CD4-positive, alpha-beta T cell treated with Interleukin-6 for 4 hours (primary cell): ENCODE results near the gene CD55.
A peak's percentile ranks its signal among the peaks of the same experiment; 100 is the strongest.

Experiments
- DNase-seq: peaks from one replicate; pipeline ENCODE4 v3.0.0-alpha.2; 2020; ENCODE audit warnings: mixed read lengths

The CD55 gene

GRCh38 chr1:207331354-207332313, 10.2 kb downstream of the CD55 start:
- DNase-seq: no peak

GRCh38 chr1:207333009-207333600, 11.6 kb downstream of the CD55 start:
- DNase-seq: no peak

DNA sequence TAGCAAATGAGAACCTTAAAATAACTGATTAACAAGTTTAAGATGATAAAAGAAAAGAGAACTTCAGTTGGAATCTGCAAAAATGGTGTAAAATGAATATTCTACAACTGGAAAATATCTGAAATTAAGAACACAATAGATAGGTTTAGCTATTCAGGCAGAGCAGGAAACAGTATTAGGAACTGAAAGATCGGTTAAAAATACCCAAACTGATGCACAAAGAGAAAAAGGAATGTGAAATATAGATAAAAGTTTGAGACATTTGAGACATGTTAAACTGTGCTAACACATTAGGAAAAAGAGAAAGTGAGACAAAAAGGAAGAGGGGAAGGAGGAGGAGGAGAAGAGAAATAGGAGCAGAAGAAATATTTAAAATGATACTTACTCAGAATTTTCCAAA, 12.1 kb downstream of the CD55 start:
- DNase-seq: no peak

GRCh38 chr1:207334337-207334736, 12.9 kb downstream of the CD55 start:
- DNase-seq: no peak

DNA sequence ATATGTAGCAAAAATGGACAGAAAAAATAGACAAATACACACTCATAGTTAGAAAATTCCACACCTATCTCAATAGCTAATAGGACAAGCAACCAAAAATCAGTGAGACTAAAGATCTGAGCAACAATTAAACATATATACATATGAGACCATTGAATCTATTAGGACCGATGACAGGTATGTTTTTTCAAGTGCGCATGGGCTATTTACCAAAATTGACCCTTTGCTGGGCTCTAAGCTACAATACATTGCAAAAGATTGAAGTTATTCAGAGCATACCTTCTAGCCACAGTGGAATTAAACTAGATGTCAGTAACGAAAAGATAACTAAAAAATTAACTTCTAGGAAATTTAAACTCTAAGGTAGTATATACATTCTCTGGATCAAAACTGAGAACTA, 13.7 kb downstream of the CD55 start:
- no peak for DNase-seq

DNA sequence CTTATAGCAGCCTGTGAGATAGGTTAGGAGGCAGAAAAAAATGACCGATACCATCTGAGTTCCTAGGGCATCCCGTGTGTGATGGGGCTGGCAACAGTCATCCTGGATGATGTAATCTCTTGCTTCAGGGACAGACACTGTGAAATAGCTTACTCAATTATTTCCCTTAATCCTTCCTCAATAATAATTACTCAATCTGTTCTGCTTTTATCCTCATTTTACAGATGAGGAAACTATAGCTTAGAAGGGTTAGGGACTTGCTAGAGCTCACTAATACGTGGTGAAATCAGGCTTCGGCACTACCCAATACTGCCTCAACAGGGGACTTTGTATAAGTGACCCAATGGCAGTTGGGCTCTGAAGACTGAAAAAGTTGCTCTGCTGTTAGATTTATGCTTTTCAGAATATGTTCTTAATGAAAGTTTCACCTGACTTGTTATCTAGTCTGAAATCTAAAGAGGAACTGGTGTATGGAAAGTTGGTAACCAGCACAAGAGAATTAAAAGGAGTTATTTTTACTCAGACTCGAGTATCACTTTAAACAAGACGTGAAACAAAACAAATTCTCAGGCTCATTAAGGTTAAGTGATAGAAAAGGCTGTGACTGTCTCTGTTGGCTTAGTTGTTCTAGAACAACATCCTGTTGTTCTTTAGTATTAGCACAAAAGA, 14.4 kb downstream of the CD55 start:
- DNase-seq: peak; percentile 13

GRCh38 chr1:207336559-207337467, 15.3 kb downstream of the CD55 start:
- peak; percentile 18 for DNase-seq

DNA sequence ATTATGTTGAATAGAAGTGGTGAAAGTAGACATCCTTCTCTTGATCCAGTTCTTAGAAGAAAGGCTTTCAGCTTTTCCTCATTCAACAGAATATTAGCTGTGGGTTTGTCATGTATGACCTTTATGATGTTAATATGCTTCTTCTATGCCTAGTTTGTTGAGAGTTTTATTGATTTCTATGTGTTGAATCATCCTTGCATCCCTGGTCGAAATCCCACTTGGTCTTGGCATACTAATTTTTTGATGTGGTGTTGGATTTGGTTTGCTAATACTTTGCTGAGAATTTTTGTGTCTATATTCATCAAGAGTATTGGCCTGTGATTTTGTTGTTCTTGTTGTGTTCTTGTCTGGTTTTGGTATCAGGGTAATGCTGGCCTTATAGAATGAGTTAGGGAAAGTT, 20.9 kb downstream of the CD55 start:
- DNase-seq: no peak

DNA sequence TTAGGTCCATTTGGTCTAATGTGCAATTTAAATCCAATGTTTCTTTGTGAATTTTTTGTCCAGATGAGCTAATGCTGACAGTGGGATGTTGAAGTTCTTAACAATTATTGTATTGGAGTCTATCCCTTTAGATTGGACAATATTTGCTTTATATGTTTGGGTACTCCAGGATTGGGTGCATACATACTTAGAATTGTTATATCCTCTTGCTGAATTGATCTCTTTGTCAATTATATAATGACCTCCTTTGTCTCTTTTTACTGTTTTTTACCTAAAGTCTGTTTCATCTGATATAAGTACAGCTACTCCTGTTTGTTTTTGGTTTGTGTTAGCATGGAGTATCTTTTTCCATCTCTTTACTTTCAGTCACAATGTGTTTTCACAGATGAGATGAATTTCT, 22.2 kb downstream of the CD55 start:
- DNase-seq: no peak

DNA sequence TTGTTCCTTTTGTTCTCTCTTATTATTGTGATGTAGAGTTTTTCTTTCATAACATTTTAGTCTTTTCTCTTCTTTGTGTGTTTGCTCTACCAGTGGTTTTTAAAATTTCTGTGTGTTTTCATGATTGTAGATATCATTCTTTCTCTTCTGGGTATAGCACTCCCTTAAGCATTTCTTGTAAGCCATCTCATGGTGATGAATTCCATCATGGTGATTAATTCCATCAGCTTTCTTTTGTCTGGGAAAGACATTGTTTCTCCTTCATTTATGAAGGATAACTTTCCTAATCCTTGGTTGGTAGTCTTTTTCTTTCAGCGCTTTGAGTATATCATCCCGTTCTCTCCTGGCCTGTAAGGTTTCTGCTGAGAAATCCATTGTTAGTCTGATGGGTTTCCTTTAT, 22.7 kb downstream of the CD55 start:
- no peak for DNase-seq

DNA sequence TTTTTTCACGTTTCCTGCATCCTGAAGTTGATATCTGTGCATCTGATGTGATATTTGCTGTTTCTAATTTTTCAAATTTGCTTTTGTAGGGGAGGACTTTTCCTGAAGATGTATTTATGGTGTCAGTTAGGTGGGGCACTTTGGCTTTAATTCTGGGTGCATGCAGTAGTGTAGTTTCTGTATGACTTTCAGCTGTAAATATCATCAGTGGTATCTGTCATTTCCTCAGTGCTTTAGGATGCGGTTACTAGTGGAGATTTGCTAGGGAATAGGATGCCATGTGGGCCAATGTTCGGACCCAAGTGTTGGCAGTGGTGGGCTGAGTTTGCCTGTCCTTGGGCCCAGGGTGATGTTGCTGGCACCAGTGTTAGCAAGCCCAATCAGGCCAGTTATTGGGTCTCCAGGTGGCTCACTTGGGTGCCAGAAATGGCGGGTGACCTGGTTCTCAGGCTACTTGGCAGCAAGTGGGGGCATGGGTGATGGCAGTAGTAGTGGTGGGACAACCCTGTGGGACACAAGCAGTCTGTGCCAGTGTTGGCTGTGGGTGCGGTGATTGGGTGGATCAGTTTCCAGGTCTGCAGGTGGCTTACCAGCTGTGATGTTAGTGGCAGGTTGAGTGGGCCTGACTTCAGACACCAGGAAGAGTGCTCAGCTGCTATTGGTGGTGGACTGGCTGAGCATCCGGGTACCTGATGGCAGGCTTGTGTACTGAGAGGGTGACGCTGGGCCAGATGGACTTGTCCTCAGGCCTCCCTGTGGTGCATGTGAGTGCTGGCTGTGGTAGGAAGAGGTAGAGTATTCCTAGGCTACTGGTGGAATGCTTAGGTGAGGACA, 24.4 kb downstream of the CD55 start:
- no peak for DNase-seq

DNA sequence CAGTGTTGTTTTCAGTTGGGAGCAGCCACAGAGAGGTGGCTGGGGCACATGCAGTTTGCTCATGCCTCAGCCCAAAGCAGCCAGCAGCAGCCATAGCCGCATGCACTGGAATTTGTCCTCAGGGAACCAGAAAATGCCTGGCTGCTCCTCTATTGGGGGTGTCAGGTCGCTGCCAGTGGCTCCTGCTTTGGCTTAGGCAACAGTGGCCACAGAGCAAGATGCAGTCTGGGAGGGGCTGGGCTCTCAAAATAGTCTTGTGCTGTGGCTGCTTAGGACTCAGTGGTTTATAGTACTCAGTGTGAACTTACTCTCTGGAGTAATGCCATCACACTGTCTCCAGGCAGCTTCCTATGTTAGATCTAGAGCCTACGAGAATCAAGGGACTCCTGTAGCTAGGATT, 25.0 kb downstream of the CD55 start:
- DNase-seq: no peak

GRCh38 chr1:207349979-207350378, 28.5 kb downstream of the CD55 start:
- DNase-seq: no peak

- no peak for DNase-seq
Measured at GRCh38 chr1:207352554-207352953, 31.1 kb downstream of the CD55 start.

DNA sequence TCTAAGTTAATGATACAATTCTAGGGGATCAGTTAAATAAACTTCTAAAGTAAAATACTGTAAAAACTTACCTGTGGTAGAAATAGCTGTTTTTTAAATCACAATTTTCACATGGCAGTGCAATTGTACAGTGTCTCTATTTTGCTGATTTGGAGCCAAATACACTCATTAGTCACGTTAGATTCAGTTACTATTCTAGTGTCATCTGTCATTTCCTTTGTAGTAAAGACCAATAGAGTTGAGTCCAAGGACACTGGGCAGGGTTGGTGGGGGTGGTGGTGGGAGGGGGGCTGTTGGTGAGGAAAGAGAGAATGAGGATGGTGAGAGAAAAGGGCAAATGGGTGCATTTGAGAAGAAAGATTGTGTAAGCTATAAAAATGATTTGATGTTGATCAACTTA, 33.6 kb downstream of the CD55 start:
- DNase-seq: no peak

DNA sequence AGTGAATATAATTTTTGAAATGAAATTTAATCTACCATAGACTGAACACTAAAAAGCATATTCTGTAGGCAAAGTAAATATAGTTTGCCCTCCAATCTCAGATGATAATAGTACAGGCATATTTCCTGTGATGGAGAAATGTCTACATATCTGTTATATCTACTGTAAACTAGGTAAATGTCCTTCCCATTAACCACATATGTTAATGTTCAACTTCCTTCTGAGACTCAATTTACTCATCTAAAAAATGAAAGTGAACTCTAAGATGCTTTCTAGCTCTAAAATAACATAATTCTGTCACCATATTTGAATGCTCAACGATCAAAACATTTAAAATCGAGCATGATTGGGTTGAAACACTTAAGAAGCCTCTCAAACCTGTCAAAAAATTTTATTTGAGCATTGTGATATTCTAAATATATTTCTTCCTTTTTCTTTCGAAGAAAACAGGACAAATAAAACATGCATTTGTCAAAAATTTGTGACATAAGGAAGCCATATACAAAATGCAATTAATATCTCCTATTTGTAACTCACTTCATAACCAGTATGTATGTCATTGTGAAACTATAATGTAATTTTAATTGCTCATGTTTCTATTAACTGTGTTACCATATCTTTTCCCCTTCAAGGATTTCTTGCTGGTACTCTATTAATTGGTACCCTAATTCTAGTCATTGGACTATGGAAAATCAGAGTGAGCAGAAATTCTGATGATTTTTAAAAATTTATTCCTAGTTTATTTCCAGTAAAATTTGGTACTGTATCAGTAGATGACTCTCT, 34.2 kb downstream of the CD55 start:
- no peak for DNase-seq

GRCh38 chr1:207361029-207361428, 39.6 kb downstream of the CD55 start:
- no peak for DNase-seq

DNA sequence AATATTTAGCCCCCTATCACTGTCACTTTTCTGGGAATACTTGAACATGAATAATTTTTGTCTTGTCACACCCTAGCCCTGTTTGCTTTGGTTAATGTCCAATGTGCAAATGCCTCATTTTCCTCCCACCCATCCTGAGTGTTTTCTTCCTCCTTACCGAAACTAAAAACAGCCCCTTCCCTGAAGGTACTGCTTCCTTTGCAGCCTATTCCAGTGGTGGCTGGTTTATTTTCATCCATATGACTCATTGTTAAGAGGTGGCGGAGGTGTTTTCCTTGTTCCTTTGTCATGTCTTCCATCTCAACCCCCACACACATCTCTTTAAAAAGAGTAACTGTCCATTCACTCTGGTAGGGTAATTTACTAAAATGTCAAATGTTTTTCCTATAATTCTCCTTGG, 40.4 kb downstream of the CD55 start:
- DNase-seq: no peak

GRCh38 chr1:207362962-207363860, 41.7 kb downstream of the CD55 start:
- DNase-seq: peak; percentile 5

DNA sequence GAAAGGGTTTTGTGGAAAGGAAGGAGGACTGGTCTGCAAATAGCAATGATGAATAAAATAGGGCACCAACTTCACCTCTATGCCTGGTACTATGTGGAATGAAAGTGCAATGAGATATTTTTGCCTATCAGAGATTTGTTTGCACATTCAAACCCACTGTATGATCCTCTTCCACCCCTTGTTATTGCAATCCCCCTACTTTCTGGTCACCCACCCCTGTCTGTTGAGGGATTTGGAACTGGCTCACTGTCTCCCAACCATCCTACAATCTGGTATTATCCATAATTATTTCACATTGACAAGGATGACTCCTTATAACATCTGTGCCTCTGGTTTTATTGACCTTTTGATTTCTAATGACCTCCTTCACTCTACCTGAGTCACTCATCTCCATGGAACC, 42.4 kb downstream of the CD55 start:
- no peak for DNase-seq
